H54 (cell line): Measurements from ENCODE around the gene FPR3.

ENCODE experiments used
- DNase-seq: peaks from one replicate; pipeline ENCODE4 v3.0.0; 2011; ENCODE audit warnings: low spot score, mixed read lengths; ENCODE audit not compliant: insufficient read length
- FAIRE-seq: peaks from 3 replicates; lab custom pipeline; 2011; peaks lifted over from hg19 to GRCh38; lab: Jason Lieb, UNC
- POLR2A ChIP-seq: IDR thresholded peaks from 2 replicates; pipeline ENCODE4 v1.6.1; 2011; ENCODE audit warnings: low read depth, mild to moderate bottlenecking, low read length

The FPR3 gene, protein sequence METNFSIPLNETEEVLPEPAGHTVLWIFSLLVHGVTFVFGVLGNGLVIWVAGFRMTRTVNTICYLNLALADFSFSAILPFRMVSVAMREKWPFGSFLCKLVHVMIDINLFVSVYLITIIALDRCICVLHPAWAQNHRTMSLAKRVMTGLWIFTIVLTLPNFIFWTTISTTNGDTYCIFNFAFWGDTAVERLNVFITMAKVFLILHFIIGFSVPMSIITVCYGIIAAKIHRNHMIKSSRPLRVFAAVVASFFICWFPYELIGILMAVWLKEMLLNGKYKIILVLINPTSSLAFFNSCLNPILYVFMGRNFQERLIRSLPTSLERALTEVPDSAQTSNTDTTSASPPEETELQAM

DNA sequence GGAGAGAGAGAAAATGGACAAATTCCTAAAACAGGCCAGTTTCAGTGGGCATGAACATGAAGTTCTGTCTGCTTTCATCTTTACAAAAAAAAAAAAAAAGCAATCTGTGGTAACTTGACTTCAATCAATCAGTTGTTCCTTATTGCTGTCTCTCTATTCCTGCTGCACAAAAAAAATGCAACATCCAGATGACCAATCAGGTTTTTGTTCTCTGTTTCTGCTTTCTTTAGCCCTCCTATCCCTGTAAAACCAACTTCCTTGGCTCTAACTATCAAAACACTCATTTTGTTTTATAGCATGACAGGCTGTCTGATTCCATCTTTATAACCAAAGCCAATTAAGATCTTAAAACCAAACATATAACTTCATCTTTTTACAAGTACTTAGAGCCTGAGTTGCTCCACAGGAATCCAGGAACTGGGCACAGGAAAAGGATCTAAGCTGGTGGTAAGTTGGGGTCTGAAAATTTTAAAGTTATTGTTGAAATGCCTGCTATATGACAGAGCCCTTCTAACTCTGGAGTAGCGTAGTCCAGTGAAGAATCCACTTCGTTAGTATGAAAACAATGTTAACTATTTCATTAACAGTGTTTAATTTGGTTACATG, at the start of gene FPR3:
Gene FPR3, plus strand, starts transcription at position 273 of the 606 bp plus-strand sequence. CDS start 28,592 bp downstream, outside the sequence.
- no peak for DNase-seq
- TF ChIP-seq POLR2A: no peak
- FAIRE-seq: no peak

DNA sequence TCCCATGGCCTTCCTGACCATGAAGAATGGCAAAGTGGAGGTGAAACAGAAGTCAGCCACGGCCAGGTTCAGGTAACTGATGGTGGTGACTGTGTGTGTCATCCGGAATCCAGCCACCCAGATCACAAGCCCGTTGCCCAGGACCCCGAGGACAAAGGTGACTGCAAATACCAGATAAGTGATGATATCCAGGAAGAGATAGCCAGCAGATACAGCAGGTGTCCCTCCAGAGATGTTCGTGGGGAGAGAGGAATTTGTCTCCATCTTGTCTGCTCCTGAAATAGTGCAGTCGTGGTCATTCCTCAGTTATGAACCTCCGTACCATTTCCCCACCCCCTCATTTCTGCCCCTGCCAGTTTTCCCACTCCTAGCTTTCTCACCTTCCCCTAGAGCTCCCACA, 48.2 kb upstream of the FPR3 start:
- no peak for TF ChIP-seq POLR2A
- DNase-seq (no peak), FAIRE-seq (no peak)

DNA sequence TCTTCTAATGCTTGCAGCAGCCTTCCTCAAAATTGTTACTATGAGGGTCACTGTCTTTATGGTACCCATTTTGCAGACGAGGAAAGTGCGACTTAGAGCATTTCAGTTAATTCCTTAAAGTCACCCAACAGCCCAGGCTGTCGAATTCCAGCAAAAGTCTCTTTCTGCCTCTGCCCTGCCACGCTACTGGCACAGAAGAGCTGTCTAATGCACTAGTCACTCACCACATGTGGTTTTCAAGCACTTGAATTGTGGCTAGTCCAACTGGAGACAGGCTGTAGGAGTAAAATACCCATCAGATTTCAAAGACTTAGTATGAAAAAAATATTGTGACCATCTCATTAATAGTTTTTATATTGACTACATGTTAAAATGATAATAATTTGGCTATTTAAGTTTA, 45.0 kb upstream of the FPR3 start:
- FAIRE-seq (peak; percentile 89), DNase-seq (no peak)

DNA sequence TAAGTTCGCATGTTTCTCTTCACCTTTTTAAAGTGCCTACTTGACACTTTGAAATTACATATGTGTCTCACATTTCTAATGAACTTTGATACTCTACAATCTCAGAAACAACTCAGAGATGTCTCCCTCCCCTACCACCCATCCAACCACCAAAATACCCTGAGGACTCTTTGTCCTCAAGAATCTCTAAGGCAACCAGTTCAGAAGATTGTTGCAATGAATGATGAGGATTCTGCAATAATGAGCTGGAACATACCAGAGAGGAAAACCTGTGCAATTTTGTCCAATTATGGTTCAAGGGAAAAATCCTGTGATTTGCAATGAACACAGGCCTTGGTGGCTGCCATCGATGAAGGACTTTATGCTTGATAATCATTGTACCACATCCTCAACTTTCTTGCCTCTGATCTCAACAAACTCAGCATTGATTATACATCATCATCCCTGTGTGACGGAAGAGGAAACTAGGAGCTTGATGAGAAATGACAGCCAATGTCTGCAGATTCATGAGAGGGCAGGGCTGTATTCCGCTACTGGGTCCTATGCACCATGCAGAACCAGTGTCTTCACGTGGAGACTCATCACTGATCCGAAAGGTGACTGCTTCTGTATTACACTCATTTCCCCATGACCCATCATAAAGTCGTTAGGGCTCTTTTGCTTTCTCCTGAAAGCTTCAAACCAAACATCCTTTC, 44.4 kb upstream of the FPR3 start:
- TF ChIP-seq POLR2A: no peak
- DNase-seq: no peak

More for the DNA sequence above, 45.0 kb upstream of the FPR3 start:
- no peak for TF ChIP-seq POLR2A

DNA sequence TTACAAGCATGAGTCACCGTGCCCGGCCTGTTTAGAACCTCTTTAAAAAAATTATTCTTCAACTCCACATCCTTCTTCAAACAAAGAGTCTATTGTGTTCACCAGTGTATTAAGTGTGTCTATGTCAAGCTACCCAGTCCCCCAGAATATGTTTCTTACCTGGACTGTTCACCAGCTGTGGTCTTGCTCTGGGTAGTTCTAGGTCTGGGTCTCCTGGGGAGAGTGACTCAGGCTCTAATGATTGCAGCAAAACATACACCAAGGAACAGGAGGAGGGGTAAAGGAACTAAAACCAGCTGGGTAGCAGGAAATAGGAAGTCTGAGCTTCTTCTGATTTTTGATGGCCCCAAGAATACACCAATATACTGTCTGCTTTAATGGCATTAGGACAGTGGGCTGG, 43.3 kb upstream of the FPR3 start, which contains the start of gene FPR1:
Gene FPR1, minus strand, starts transcription at position 224 of the 400 bp plus-strand sequence. CDS start 4,884 bp downstream, outside the sequence.
- no peak for TF ChIP-seq POLR2A
- DNase-seq: peak; percentile 43
- FAIRE-seq: peak; percentile 91

More for the DNA sequence above, 44.4 kb upstream of the FPR3 start:
- no peak for FAIRE-seq

DNA sequence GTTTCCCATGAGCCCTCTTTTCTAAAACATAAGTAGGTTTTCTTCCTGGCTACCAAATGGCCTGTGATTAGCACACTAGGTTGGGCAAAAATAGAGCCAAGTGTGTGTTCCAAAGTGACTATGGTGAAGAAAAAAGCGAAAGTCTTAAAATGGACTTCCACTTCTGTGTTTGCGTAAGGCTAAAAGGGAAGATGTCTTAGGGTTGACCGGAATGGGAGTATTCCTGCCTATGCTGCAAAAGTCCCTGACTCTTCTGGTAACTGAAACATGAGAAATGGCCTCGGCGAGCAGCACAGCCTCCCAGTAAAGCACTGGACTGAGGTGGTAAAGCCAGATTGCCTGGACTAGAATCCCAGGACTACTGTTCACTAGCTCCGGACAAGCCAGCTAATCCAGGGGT, 40.8 kb upstream of the FPR3 start:
- FAIRE-seq: no peak
- DNase-seq: no peak
- no peak for TF ChIP-seq POLR2A

DNA sequence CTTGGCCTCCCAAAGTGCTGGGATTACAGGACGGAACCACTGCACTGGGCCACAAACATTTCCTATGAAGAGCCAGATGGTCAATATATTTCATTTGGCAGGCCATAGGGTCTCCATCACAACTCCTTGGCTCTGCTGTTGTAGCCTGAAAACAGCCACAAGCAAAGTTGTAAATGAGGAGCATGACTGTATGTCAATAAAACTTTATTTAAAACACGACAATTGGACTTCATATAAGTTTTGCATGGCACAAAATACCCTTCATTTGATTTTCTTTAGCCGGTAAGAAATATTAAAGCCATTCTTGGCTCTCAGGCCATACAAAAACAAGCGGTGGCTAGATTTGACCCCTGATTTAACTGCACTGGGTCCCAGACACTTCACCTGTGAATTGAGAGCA, 40.2 kb upstream of the FPR3 start:
- DNase-seq: no peak
- no peak for FAIRE-seq
- TF ChIP-seq POLR2A: no peak

DNA sequence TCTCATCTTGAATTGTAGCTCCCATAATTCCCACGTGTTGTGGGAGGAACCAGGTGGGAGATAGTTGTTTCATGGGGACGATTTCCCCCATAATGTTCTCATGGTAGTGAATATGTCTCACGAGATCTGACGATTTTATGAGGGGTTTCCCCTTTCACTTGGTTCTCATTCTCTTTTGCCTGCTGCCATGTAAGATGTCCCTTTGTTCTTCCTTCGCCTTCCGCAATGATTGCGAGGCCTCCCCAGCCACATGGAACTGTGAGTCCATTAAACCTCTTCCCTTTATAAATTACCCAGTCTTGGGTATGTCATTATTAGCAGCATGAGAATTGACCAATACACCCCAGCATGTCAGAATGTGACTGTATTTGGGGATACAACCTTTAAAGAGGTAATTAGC, 39.4 kb upstream of the FPR3 start:
- DNase-seq (no peak), FAIRE-seq (no peak)
- TF ChIP-seq POLR2A: no peak

DNA sequence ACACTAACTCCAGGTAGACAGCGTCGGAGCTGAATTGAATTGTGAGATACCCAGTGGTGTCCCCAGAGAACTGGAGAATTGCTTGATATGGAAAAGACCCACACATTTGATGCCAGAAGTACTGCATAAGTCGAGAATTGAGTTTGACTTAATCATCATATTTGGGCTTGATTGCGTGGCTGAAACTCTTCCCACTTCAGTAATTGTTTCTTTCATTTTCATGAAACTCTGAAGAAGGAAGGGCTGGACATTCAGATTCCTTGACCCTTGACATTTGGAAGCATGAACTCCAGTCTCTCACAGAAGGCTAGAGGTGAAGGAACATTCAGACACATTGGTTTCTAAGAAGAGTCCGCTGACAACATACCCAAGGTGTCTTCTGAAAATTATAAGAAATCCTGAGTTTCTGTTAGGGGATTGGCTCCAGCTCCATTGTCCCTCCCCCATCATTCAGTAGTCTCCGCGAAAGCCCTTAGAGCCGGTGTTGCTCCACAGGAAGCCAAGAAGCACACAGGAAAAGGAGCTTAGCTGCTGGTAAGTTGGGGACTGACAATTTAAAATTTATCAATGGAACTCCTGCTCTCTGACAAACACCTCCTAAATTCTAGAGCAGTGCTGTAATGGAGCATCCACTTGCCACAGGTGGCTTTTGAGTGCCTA, 34.1 kb upstream of the FPR3 start, which contains the start of gene FPR2:
Gene FPR2, plus strand, starts transcription at position 484 of the 660 bp plus-strand sequence. CDS start 7,479 bp downstream, outside the sequence.
- DNase-seq (no peak), FAIRE-seq (no peak)
- no peak for TF ChIP-seq POLR2A

DNA sequence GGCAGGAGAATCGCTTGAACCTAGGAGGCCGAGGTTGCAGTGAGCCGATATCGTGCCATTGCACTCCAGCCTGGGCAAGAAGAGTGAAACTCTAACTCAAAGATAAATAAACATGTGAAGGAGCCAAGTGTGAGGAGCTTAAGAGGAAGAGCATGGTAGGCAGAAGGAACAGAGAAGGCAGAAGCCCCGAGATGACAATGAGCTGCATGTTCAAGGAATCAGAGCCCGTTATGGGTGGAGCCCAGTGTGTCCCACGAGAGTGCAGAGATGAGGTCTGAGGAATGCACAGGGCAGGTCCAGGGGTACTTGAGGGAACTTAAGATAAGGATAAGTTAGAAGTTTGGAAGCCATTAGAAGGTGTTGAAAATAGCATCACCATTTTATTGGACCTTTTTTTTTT, 33.3 kb upstream of the FPR3 start:
- DNase-seq (no peak), FAIRE-seq (no peak)
- TF ChIP-seq POLR2A: no peak

DNA sequence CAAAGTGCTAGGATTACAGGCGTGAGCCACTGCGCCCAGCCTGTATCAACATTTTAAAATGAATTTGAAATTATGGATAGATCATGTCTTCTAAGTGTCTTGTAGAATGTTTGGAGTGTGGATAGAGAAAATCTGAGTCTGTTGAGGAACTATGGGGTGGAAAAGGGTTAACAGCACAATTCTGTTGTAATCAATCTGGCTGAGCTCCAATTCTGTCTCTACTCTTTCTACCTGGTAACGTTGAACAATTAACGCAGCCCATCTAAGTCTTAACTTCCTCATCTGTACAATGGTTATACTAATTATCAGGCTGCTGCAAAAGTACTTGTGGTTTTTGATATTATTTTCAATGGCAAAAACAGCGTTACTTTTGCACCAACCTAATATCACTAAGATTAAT, 29.9 kb upstream of the FPR3 start:
- DNase-seq (no peak), FAIRE-seq (no peak)
- no peak for TF ChIP-seq POLR2A

DNA sequence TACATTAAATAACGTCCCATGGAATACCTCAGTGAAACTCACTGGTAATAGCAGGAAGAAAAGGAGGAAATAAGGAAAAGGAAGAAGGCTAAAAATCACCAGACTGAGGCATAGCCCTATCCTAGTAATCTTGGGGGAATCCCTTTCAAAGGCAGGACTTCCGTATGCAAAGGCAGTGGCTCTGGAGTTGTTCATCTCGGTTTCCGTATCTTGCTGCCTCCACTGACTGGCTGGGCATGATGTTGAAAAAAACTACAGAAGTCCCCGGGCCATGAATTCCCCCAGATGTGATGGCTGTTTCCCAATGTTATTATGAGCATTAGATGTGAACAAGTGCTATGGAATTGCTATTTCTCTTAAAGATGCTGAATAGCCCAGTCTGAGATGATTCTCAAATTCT, 28.5 kb upstream of the FPR3 start:
- no peak for FAIRE-seq
- TF ChIP-seq POLR2A: no peak
- no peak for DNase-seq

DNA sequence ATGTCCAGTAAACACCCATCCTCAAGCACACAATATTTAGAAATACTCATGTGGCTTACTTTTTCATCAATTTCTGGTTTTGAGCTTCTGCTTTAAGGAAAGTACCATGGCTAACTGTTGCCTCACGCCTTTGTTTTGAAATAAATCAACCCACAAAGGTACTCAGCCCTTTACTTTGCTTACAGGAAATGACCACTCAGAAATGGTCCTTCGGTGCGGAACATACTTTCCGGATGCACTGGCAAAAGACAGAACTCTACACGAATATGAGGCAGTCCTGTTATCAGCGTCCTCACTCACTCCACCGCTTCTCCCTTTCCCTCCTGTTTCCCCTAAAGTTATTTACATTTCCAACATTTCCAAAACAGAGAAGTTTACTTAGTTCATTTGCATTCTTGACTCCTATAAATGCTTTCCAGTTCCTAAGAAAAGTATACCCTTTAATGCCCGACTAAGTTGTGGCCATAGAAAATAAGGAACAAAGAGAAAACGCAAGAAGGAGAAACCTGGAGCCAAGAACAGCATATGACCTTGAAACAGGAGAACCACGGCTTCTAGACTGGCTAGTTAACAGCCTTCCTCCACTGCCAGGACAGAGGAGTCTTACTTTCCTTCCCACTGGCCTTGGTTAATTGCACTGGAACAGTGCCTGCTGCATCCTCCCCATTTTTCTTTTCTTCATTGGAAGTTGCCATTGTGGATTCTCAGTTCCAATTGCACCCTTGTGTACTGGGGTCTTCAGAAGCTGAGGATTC, 23.4 kb upstream of the FPR3 start:
- TF ChIP-seq POLR2A: no peak
- FAIRE-seq (no peak), DNase-seq (no peak)
